NCI-H128 (cell line): ENCODE data around the gene KRTAP10-11.

ENCODE experiments used
- DNase-seq: peaks from one replicate; lab custom pipeline; 2025; ENCODE audit not compliant: unreplicated experiment; lab: John Stamatoyannopoulos, UW

KRTAP10-11 gene

DNA sequence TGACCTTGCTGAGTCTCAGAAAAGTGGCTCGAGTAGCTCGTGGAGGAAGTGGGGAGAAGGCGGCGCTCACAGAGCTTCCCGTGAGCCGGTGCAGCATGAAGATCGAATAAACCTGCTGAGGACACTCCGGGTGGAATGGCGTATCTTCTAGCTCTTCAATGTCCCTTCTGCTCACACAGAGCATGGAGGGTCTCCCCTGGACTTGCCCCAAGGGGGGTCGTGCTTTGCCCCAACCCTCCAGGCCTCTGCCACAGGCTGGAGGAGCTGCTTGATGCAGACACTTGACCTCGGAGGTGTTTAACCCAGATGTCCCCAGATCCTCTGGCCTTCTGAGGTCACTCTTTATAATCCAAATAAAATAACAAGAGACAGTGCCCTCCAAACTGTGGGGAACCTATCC lies 48.6 kb downstream of the KRTAP10-11 start:
- no peak for DNase-seq

DNA sequence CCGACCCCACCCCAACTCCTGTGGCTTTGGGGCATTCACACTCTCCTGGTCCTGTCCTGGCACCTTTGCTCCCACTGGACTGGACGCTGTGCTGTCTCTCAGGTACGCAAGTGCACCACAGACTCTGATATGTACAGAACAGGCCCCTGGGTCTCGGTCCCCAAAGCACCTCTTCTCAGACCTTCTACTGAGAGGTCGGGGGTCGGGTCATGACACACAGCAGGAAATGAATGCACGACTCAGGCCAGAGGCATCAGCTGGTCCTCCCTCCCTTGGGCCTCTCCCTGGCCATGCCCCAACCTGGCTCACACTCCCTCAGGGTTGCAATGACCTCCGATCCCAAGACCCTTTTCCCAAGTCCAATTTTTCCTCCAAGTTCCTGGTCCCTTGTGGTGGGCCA lies 49.0 kb downstream of the KRTAP10-11 start:
- DNase-seq, result no peak

DNA sequence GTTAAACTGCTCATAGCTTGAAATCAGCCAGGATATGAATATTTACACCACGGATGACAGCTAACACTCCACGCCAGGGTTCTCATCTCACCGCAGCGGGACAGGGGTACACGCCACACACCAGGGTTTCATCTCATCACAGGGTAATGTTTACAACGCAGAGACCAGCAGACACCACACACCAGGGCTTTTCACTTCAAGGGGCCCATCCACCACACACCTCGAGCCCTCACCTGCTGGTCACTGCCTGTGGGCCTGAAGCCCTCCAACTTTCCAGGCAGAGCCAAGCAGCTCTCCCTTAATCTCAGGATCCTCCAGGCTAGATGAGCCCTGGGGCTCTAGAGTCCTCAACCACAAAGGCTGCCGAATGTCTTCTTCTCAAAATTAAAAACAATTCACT lies 49.4 kb downstream of the KRTAP10-11 start:
- no peak for DNase-seq

DNA sequence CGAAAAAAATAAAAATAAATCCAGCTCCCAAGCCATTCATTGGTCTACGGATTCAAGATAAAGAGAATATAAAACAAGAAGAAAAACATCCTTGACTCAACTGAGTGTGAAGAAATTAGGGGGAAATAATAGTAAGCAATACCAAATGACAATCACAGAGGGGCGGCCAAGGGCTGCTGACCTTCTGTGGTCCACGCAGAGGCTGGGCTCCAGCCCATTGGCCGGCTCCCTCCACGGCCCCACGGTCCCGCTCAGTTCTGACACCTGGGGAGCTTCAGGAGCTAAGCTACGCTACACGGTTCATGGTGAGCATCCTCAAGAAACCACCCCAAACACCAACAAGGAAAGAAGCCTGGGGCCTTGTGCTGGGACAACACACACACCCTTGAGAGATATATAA lies 50.4 kb downstream of the KRTAP10-11 start:
- no peak for DNase-seq
